Neural progenitor cell (in vitro differentiated cells): ENCODE results near the gene LORICRIN. TPM values are rescaled to one million over a fixed set of nuclear protein-coding genes. Genes with fewer than 3 reads are reported as not detected.

Source experiments
- DNase-seq: peaks from one replicate; pipeline ENCODE4 v3.0.0-alpha.2; 2016; ENCODE audit warnings: low spot score
- H2AFZ ChIP-seq: fragments of 200-600 bp; sonication (generic); replicated peaks from 2 replicates; pipeline ENCODE4 v1.6.1; 2016; ENCODE audit warnings: antibody characterized with exemption
- H3F3A ChIP-seq: fragments of 200-600 bp; sonication (generic); 2 replicates; pipeline ENCODE4 v1.6.1; 2016; ENCODE audit warnings: antibody characterized with exemption, low read depth
- H3K27ac ChIP-seq: fragments of 200-600 bp; sonication (generic); 2 replicates; pipeline ENCODE4 v1.5.1; 2016; ENCODE audit warnings: mild to moderate bottlenecking
- H3K27me3 ChIP-seq: fragments of 200-600 bp; sonication (generic); 2 replicates; pipeline ENCODE4 v1.6.1; 2016; ENCODE audit warnings: mild to moderate bottlenecking, moderate library complexity
- H3K36me3 ChIP-seq: fragments of 200-600 bp; sonication (generic); 2 replicates; pipeline ENCODE4 v1.5.1; 2016
- H3K4me1 ChIP-seq: fragments of 200-600 bp; sonication (generic); 2 replicates; pipeline ENCODE4 v1.6.1; 2016; ENCODE audit warnings: mixed run types
- H3K4me2 ChIP-seq: fragments of 200-600 bp; sonication (generic); 2 replicates; pipeline ENCODE4 v1.6.1; 2016
- H3K4me3 ChIP-seq: fragments of 200-600 bp; sonication (generic); 2 replicates; pipeline ENCODE4 v1.5.1; 2016
- H3K79me2 ChIP-seq: fragments of 200-600 bp; sonication (generic); 2 replicates; pipeline ENCODE4 v1.6.1; 2016; ENCODE audit warnings: low read depth
- H3K9ac ChIP-seq: fragments of 200-600 bp; sonication (generic); 2 replicates; pipeline ENCODE4 v1.6.1; 2016
- H3K9me3 ChIP-seq: fragments of 200-600 bp; sonication (generic); 2 replicates; pipeline ENCODE4 v1.5.1; 2016; ENCODE audit warnings: low read depth
- H4K20me1 ChIP-seq: fragments of 200-600 bp; sonication (generic); 2 replicates; pipeline ENCODE4 v1.6.1; 2016; ENCODE audit warnings: low read depth
- H3K27ac Mint-ChIP-seq: 3 replicates; pipeline ENCODE4 v1.8.0; 2021; ENCODE audit warnings: mixed read lengths
- H3K27me3 Mint-ChIP-seq: 2 replicates; pipeline ENCODE4 v1.8.0; 2022; ENCODE audit warnings: low read depth, mild to moderate bottlenecking, inconsistent platforms, moderate library complexity, mixed read lengths; ENCODE audit not compliant: insufficient read depth
- H3K36me3 Mint-ChIP-seq: 3 replicates; pipeline ENCODE4 v1.8.0; 2021; ENCODE audit warnings: mixed read lengths
- H3K4me1 Mint-ChIP-seq: 3 replicates; pipeline ENCODE4 v1.8.0; 2021; ENCODE audit warnings: mixed read lengths
- H3K4me3 Mint-ChIP-seq: 3 replicates; pipeline ENCODE4 v1.8.0; 2021; ENCODE audit warnings: mild to moderate bottlenecking, moderate library complexity, mixed read lengths
- H3K9me3 Mint-ChIP-seq: 3 replicates; pipeline ENCODE4 v1.8.0; 2020; ENCODE audit warnings: mixed read lengths
- CTCF ChIP-seq: fragments of 200-600 bp; sonication (generic); IDR thresholded peaks from 2 replicates; pipeline ENCODE4 v1.5.1; 2017; ENCODE audit warnings: antibody characterized with exemption, mild to moderate bottlenecking
- EZH2 ChIP-seq: fragments of 200-600 bp; sonication (generic); IDR thresholded peaks from 2 replicates; pipeline ENCODE4 v1.6.1; 2017; ENCODE audit warnings: antibody characterized with exemption, mild to moderate bottlenecking, moderate library complexity
- EZH2phosphoT487 ChIP-seq: fragments of 200-600 bp; sonication (generic); IDR thresholded peaks from 2 replicates; pipeline ENCODE4 v1.6.1; 2017; ENCODE audit warnings: antibody characterized with exemption
- total RNA-seq: library from RNA; depleted of rRNA; stranded (reverse); fragments of >200 nt; gene quantifications from 2 replicates; pipeline ENCODE4 v1.2.3, GENCODE V29; 2015; ENCODE audit warnings: low replicate concordance

Gene LORICRIN
- total RNA-seq, 1 donor from 2014 or later: not detected

GRCh38 chr1:153251988-153252387, 7.5 kb upstream of the LORICRIN start:
- Histone ChIP-seq H3K79me2 (no peaks in the 10 kb centered on the region), H3K9me3 (no peaks in the 10 kb centered on the region), H3K4me2 (no peak overlapping the region), H3F3A (no peaks in the 10 kb centered on the region), H3K4me1 (no peaks in the 10 kb centered on the region), H3K27me3 (no peaks in the 10 kb centered on the region), H3K4me3 (no peak overlapping the region), H3K9ac (no peak overlapping the region), H3K27ac (no peak overlapping the region), H4K20me1 (no peaks in the 10 kb centered on the region), H3K36me3 (no peaks in the 10 kb centered on the region), H2AFZ (no peak overlapping the region)
- Mint-ChIP-seq H3K4me3 (no peak overlapping the region), H3K9me3 (no peaks in the 10 kb centered on the region), H3K27ac (no peak overlapping the region), H3K36me3 (no peaks in the 10 kb centered on the region), H3K27me3 (peaks cover 13% of the 10 kb centered on the region), H3K4me1 (no peaks in the 10 kb centered on the region)
- DNase-seq: no peak
- TF ChIP-seq EZH2 (no peak), EZH2phosphoT487 (no peak), CTCF (no peak)

- DNase-seq: no peak
- H3K36me3 Mint-ChIP-seq: no peaks in the 10 kb centered on the region
- H3K9ac ChIP-seq: no peak overlapping the region
- no peaks in the 10 kb centered on the region for H3K4me1 Mint-ChIP-seq
- no peaks in the 10 kb centered on the region for H3K27me3 ChIP-seq
- H3K4me1 ChIP-seq: no peaks in the 10 kb centered on the region
- no peak overlapping the region for H3K27ac Mint-ChIP-seq
- no peaks in the 10 kb centered on the region for H3K36me3 ChIP-seq
- H3K79me2 ChIP-seq: no peaks in the 10 kb centered on the region
- H2AFZ ChIP-seq: no peak overlapping the region
- H3K9me3 ChIP-seq: no peaks in the 10 kb centered on the region
- H3K4me2 ChIP-seq: no peak overlapping the region
- no peaks in the 10 kb centered on the region for H4K20me1 ChIP-seq
- no peaks in the 10 kb centered on the region for H3F3A ChIP-seq
- TF ChIP-seq EZH2: no peak
- no peak for TF ChIP-seq CTCF
- TF ChIP-seq EZH2phosphoT487: no peak
- peaks cover 13% of the 10 kb centered on the region for H3K27me3 Mint-ChIP-seq
- no peaks in the 10 kb centered on the region for H3K9me3 Mint-ChIP-seq
- H3K4me3 ChIP-seq: no peak overlapping the region
- H3K27ac ChIP-seq: no peak overlapping the region
- no peak overlapping the region for H3K4me3 Mint-ChIP-seq
Observed at GRCh38 chr1:153253076-153253475, 6.4 kb upstream of the LORICRIN start.

- H3K79me2 ChIP-seq: no peaks in the 10 kb centered on the region
- TF ChIP-seq CTCF (no peak), EZH2 (no peak), EZH2phosphoT487 (no peak)
- H2AFZ ChIP-seq: no peak overlapping the region
- no peaks in the 10 kb centered on the region for H3K27me3 ChIP-seq
- Mint-ChIP-seq H3K27me3 (peaks cover 13% of the 10 kb centered on the region), H3K27ac (no peak overlapping the region), H3K9me3 (no peaks in the 10 kb centered on the region), H3K4me1 (no peaks in the 10 kb centered on the region), H3K4me3 (no peak overlapping the region), H3K36me3 (no peaks in the 10 kb centered on the region)
- H3K9ac ChIP-seq: no peak overlapping the region
- H3K4me2 ChIP-seq: no peak overlapping the region
- no peaks in the 10 kb centered on the region for H3K4me1 ChIP-seq
- H4K20me1 ChIP-seq: no peaks in the 10 kb centered on the region
- H3K4me3 ChIP-seq: no peak overlapping the region
- H3K9me3 ChIP-seq: no peaks in the 10 kb centered on the region
- no peaks in the 10 kb centered on the region for H3F3A ChIP-seq
- no peak overlapping the region for H3K27ac ChIP-seq
- DNase-seq: no peak
- H3K36me3 ChIP-seq: no peaks in the 10 kb centered on the region
Observed at GRCh38 chr1:153253693-153254092, 5.8 kb upstream of the LORICRIN start.
